ENCODE measurements around the gene HIF3A. TPM values are rescaled to one million over a fixed set of nuclear protein-coding genes. Genes with fewer than 3 reads are reported as not detected.

HIF3A gene
- total RNA-seq, 1 donor from 2014 or later: 0.53 TPM

DNA sequence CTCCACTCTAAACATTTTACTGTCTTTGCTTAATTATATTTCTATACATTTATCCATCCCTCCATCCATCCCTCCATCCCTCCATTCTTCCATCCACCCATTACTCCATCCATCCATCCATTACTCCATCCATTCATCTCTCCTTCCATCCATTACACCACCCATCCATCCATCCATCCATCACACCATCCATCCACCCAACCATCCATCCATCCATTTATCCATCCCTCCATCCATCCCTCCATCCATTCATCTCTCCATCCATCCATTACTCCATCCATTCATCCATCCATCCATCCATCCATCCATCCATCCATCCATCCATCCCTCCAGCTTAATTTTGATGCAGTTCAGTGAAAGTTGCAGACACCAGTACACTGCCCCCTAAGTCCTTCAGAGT lies 5.0 kb upstream of the HIF3A start:
- TF ChIP-seq CTCF (IDR thresholded peaks at IDR 0.05; ENCODE audit: insufficient read depth, low read length, severe bottlenecking): no peak
- FAIRE-seq: no peak
- Histone ChIP-seq H3K4me3 (ENCODE audit: low read depth, low read length) (no peak overlapping the region), H3K36me3 (ENCODE audit: control insufficient read depth, insufficient read depth, low read length) (no peaks in the 10 kb centered on the region), H3K27me3 (ENCODE audit: control insufficient read depth, insufficient read depth, low read length) (peaks cover 2% of the 10 kb centered on the region)
- DNase-seq (ENCODE audit: low read depth): no peak

DNA sequence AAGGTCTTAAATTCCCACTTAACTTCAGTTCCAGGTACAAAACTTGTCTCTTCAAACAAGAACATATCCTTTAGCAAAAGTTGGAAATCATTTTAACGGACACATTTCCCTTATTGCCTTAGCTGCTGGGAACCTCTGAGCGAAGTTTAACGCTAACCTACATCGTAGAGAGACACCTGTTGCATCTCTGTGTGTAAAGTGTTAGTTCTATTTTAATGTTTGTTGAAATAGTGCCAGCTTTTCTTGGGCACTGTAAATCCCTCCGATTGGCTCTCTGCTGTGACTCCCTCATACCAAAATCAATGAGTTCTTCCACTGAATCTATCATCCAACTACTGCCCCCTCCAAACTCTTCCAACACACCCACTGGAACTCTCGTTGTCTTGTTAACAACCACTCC lies 2.3 kb upstream of the HIF3A start:
- no peak for TF ChIP-seq CTCF (IDR thresholded peaks at IDR 0.05; ENCODE audit: insufficient read depth, low read length, severe bottlenecking)

GRCh38 chr19:46295401-46296201 lies 1.2 kb upstream of the HIF3A start:
- Histone ChIP-seq H3K27me3 (ENCODE audit: control insufficient read depth, insufficient read depth, low read length) (peaks cover 4% of the 10 kb centered on the region), H3K4me3 (ENCODE audit: low read depth, low read length) (no peak overlapping the region), H3K36me3 (ENCODE audit: control insufficient read depth, insufficient read depth, low read length) (no peaks in the 10 kb centered on the region)
- no peak for FAIRE-seq
- no peak for DNase-seq (ENCODE audit: low read depth)
- no peak for TF ChIP-seq CTCF (IDR thresholded peaks at IDR 0.05; ENCODE audit: insufficient read depth, low read length, severe bottlenecking)

More for the DNA sequence above, 2.3 kb upstream of the HIF3A start:
- Histone ChIP-seq H3K27me3 (ENCODE audit: control insufficient read depth, insufficient read depth, low read length) (peaks cover 4% of the 10 kb centered on the region), H3K36me3 (ENCODE audit: control insufficient read depth, insufficient read depth, low read length) (no peaks in the 10 kb centered on the region), H3K4me3 (ENCODE audit: low read depth, low read length) (no peak overlapping the region)
- no peak for FAIRE-seq
- no peak for DNase-seq (ENCODE audit: low read depth)

DNA sequence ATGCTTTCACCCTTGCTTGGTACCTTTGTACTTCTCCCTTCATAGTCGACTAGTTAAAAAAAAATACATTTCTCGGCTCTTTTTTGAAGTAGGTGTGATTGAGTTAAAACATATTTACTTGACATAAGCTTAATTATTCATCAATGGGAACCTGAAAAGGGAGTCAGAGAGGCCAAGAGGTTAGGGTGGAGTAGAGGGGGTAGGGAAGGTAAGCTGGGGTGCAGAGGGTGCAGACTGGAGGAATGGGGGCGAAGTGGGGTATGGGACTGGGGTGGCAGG lies 701 bp upstream of the HIF3A start:
- FAIRE-seq (no peak), DNase-seq (ENCODE audit: low read depth) (no peak)
- H3K27me3 ChIP-seq (ENCODE audit: control insufficient read depth, insufficient read depth, low read length): peaks cover 4% of the 10 kb centered on the region
- H3K36me3 ChIP-seq (ENCODE audit: control insufficient read depth, insufficient read depth, low read length): no peaks in the 10 kb centered on the region
- TF ChIP-seq CTCF (IDR thresholded peaks at IDR 0.05; ENCODE audit: insufficient read depth, low read length, severe bottlenecking): no peak
- no peak overlapping the region for H3K4me3 ChIP-seq (ENCODE audit: low read depth, low read length)

- Histone ChIP-seq H3K36me3 (ENCODE audit: control insufficient read depth, insufficient read depth, low read length) (no peaks in the 10 kb centered on the region), H3K4me3 (ENCODE audit: low read depth, low read length) (no peak overlapping the region), H3K27me3 (ENCODE audit: control insufficient read depth, insufficient read depth, low read length) (peaks cover 4% of the 10 kb centered on the region)
- DNase-seq (ENCODE audit: low read depth) (no peak), FAIRE-seq (no peak)
- TF ChIP-seq CTCF (IDR thresholded peaks at IDR 0.05; ENCODE audit: insufficient read depth, low read length, severe bottlenecking): no peak
Measured at GRCh38 chr19:46297700-46298478, 1.0 kb downstream of the HIF3A start.

Measured in bronchial epithelial cell (primary cell).